GM10248 (cell line): ENCODE results near the gene PLCL2.
A peak's percentile ranks its signal among the peaks of the same experiment; 100 is the strongest.

ENCODE experiments used
- CTCF ChIA-PET: fragments of 300-600 bp; sonication (Branson Sonifier 250); formaldehyde crosslinking; extraction: SDS; loops from one replicate; lab custom pipeline; 2021; ENCODE audit warnings: antibody characterized with exemption; lab: Yijun Ruan, JAX
- POLR2A ChIA-PET: fragments of 350-650 bp; sonication (Branson Sonifier 250); formaldehyde crosslinking; extraction: SDS; loops from one replicate; lab custom pipeline; 2020; ENCODE audit warnings: antibody characterized with exemption; lab: Yijun Ruan, JAX
- DNase-seq: peaks from one replicate; pipeline ENCODE4 v3.0.0; 2012; ENCODE audit errors: extremely low spot score
- TF ChIP-seq, protein P1 (sequence below): IDR thresholded peaks from 2 replicates; pipeline ENCODE4 v1.5.1; 2012; ENCODE audit warnings: mild to moderate bottlenecking, low read depth; ENCODE audit errors: extremely low read depth, missing control alignments, control extremely low read depth

The PLCL2 gene

DNA sequence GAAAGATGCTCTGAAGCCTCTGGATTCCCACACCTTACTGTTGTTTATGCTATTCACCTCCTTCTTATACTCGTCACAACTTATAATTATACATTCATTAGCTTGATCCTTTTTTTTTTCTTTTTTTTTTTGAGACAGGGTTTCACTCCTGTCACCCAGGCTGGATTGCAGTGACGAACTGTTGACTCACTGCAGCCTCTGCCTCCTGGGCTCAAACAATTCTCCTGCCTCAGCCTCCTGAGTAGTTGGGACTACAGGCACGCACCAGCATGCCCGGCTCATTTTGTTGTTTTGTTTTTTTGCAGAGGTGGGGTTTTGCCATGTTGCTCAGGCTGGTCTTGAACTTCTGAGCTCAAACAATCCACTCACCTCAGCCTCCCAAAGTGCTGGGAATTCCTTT, 143.6 kb downstream of the PLCL2 start:
- POLR2A ChIA-PET, result no interaction called here
- CTCF ChIA-PET, result interaction anchor here (1.1 to 9.3 kb wide), 3 partner anchors 9 to 13 kb away, joined by 3 to 48 read pairs (median 5); no protein-coding TSS in a partner anchor
- DNase-seq, result no peak
- TF ChIP-seq, protein P1, sequence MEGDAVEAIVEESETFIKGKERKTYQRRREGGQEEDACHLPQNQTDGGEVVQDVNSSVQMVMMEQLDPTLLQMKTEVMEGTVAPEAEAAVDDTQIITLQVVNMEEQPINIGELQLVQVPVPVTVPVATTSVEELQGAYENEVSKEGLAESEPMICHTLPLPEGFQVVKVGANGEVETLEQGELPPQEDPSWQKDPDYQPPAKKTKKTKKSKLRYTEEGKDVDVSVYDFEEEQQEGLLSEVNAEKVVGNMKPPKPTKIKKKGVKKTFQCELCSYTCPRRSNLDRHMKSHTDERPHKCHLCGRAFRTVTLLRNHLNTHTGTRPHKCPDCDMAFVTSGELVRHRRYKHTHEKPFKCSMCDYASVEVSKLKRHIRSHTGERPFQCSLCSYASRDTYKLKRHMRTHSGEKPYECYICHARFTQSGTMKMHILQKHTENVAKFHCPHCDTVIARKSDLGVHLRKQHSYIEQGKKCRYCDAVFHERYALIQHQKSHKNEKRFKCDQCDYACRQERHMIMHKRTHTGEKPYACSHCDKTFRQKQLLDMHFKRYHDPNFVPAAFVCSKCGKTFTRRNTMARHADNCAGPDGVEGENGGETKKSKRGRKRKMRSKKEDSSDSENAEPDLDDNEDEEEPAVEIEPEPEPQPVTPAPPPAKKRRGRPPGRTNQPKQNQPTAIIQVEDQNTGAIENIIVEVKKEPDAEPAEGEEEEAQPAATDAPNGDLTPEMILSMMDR, result no peak

DNA sequence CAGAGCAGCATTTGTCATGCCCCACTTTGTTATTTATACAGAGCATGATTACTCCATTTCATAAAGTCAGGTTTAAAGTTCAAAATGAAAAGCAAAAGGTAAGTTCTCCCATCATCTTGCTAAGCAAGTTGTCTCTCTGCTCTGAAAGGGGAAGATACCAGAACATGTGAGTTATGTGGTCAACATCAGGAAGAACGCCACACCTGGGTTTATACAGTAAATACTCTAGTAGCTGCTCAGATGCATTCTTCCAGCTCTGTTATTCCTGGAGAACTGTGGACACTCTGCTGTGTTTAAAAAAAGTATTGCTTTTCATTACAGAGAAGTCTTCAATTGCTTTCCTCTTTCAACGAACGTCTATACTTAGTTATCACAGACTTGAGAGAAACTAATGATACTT, 145.7 kb downstream of the PLCL2 start:
- TF ChIP-seq, protein P1, result no peak
- CTCF ChIA-PET, result interaction anchor here (1.3 to 9.3 kb wide), 4 partner anchors 10 to 153 kb away, joined by 3 to 48 read pairs (median 4); no protein-coding TSS in a partner anchor
- DNase-seq, result no peak
- POLR2A ChIA-PET, result no interaction called here

DNA sequence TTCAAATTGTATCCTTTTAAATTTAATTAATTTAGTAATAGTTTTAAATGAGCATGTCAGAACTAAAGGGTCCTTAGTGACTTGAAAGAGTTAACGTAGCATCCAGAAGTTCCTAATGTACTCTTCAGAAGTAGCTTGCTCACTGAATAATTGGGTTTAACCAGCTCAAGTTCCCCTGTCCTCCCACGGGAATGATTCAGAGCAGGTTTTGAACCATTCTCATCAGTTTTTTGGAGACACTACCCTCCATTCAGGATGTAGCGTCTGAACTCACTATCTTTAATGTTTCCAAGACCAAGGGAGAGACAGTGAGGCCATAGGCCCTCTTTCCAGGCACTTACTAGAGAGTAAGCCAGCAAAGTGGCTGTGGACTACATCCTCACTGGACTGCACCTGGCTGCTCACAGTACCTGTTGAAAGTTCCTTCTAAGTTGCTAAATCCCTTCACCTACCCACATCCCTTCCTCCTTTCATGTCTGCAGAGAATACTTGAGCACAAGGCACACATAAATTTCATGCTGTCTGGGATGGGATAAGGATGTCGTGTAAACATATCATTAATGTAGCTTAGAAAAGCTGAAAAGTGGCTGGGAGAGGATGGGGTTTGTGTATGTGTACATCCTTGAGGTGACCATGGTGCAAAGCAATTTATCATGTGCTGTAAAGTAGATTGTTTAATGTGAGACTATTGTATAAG, 146.3 kb downstream of the PLCL2 start:
- ChIA-PET CTCF (interaction anchor here (1.9 to 9.3 kb wide), 2 partner anchors 10 to 103 kb away, joined by 7 to 48 read pairs; no protein-coding TSS in a partner anchor), POLR2A (no interaction called here)
- TF ChIP-seq, protein P1, result no peak
- no peak for DNase-seq

DNA sequence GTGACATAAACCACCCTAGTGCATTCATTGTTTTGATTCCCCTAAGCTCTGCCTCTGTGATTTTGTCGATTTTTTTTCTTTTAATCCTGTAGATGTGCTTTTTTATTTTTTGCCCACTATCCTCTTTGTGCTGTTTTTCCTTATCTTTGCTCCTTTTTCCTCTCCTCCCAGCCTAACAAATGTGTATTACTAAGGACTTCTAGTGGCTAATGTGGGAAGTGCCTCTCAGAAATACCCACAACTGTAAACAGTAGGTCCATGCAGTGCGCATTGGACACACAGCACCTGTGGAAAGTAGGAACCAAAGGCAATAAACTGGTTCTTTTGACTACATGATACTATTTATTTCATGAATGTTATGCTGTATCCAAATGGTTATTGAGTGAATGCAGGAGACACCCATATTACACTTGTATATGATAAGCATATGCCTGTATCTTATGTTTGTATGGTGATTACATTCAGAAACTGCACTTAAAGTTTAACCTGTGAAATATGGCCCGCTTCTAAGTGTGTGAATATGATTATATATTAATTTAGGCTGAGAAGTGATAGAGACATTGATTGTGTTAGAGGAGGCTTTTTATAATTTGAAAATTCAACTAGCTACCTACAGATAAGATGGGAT, 147.8 kb downstream of the PLCL2 start:
- DNase-seq, result no peak
- ChIA-PET POLR2A (no interaction called here), CTCF (interaction anchor here (1.6 to 9.3 kb wide), 4 partner anchors 8 to 104 kb away, joined by 3 to 48 read pairs (median 7); no protein-coding TSS in a partner anchor)
- TF ChIP-seq, protein P1, result peak; percentile 52

DNA sequence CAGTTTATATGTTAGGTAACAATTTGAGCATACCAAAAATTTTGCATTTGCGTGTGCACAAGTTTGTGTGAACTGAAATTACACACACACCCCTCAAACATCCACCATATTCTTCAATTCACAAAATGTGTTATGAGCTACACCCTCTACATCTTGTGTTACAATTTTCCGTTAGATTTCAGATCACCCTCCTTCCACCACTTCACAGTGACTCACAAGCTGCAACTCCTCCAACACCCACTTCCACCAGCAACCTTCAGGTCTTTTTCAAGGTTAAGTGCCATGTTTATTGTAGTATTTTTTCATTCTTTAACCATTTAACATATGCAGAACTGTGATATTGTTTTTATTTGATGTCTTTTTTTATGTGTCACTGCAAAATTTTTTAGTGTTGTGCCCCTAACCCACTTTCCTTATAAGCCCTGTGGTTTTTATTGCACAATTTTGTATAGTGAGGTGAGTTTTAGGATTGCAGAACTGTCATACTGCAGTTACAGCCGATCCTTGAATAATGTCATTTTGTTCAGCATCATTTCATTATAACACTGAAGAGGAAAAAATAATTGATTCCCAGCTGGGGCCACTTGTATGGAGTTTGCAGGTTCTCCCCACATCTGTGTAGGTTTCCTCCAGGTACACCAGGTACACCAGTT, 148.9 kb downstream of the PLCL2 start:
- CTCF ChIA-PET, result interaction anchor here (0.7 to 2.7 kb wide), 4 partner anchors 11 to 150 kb away, joined by 3 to 7 read pairs (median 3); no protein-coding TSS in a partner anchor
- DNase-seq, result no peak
- POLR2A ChIA-PET, result no interaction called here
- TF ChIP-seq, protein P1, result no peak

DNA sequence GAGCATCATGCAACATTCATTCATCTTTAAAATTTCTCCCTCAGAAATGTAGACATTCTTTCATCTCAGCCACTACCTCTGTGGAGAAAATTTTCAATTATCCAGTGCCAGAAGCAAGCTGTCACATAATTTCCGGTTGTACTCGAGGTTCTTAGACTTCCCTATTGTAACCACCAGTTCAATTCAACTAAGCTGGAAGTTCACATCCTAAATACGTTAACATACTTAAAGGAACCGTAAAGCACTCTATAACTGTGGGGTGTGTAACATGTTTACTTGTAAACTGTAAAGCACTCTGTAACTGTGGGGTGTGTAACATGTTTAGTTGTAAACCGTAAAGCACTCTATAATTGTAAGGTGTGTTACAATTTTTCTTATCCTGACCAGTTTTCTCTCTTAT, 150.3 kb downstream of the PLCL2 start:
- CTCF ChIA-PET, result interaction anchor here (1.2 to 1.6 kb wide), 3 partner anchors 9 to 193 kb away, joined by 3 to 5 read pairs (median 3); no protein-coding TSS in a partner anchor
- TF ChIP-seq, protein P1, result no peak
- no peak for DNase-seq
- POLR2A ChIA-PET, result no interaction called here
